Fibroblast of skin of right quadriceps (primary cell): ENCODE data around the gene HECTD1.
A peak's percentile ranks its signal among the peaks of the same experiment; 100 is the strongest.
"Not testable (repeated sequence)": the region's sequence is repeated elsewhere in the genome, so short reads cannot be mapped to it uniquely, and the experiment has no call there.

ENCODE experiments used
- DNase-seq: peaks from one replicate; pipeline ENCODE4 v3.0.0-alpha.2; 2013

The HECTD1 gene

DNA sequence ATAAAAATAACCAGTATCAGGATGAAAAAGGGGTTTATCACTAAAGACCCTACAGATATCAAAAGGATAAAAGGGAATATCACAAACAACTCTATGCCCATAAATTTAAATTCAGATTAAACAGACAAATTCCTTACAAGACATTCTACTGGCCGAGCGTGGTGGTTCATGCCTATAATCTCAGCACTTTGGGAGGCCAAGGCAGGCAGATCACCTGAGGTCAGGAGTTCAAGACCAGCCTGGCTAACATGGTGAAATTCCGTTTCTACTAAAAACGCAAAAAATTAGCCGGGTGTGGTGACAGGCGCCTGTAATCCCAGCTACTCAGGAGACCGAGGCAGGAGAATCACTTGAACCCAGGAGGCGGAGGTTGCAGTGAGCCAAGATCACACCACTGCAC lies 15.0 kb downstream of the HECTD1 start:
- DNase-seq: not testable (repeated sequence)

DNA sequence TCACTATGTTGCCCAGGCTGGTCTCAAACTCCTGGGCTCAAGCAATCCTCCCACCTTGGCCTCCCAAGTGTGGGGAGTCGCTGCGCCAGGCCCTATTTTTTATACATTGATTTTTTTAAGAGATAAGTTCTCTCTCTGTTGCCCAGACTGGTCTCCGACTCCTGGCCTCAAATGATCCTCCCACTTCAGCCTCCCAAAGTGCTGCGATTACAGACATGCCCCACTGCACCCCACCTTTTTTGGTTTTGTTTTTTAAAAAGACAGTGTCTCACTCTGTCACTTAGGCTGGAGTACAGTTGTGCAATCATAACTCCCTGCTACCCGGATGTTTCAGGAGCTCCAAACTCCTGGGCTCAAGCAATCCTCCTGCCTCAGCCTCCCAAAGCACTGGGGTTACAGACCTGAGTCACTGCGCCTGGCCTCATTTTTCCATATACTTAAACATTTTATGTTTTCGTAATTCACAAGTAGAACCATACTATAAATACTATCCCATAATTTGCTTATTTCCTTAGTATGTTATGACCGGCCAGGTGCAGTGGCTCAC lies 16.8 kb downstream of the HECTD1 start:
- DNase-seq: no peak

DNA sequence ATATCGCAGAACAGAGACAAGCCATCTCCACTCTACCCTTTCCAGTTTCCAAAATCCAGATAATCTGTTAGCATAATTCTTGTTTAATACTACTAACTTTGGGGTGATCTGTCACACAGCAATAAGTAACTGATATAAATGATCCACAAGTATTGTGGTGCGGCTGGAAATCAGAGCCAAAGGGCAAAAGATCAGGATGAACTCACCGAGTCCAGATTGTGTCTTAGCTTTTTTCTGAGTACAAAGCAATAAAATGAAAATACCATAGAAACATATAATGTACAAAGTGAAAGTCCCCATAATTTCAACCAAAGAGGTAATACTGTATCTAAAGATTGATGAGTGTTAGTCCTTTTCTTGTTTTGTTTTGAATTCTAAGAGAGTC lies 17.4 kb downstream of the HECTD1 start:
- DNase-seq: no peak

GRCh38 chr14:31189346-31190218 lies 18.0 kb downstream of the HECTD1 start:
- DNase-seq: no peak

DNA sequence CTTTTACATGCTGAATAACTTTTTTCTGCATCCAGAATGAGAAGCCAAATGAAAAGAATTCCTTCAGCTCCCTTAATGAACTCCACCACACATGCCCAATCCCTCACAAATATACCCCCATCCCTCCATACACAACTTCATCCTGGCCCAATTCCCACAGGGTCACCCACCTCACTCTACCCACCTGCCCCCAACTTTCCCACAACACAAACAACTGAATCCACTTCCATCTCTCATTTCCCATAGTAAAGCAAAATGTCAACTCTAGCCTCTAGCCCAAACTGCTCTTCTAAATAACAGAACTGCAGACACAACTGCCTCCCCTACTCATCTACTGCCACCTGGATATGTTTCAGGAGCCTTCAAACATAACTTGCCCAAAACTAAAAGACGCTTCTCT lies 18.8 kb downstream of the HECTD1 start:
- DNase-seq: no peak

DNA sequence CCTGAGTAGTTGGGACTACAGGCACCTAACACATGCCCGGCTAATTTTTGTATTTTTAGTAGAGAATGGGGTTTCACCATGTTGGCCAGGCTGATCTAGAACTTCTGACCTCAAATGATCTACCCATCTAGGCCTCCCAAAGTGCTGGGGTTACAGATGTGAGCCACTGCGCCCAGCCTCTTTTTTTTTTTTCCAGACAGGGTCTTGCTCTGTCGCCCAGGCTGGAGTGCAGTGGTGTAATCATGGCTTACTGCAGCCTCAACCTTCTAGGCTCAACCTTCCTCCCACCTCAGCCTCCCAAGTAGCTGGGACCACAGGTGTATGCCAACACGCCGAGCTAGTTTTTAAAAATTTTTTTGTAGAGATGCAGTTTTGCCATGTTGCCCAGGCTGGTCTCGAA lies 25.6 kb downstream of the HECTD1 start:
- not testable (repeated sequence) for DNase-seq

- DNase-seq: no peak
Measured at GRCh38 chr14:31181271-31181670, 26.3 kb downstream of the HECTD1 start.

DNA sequence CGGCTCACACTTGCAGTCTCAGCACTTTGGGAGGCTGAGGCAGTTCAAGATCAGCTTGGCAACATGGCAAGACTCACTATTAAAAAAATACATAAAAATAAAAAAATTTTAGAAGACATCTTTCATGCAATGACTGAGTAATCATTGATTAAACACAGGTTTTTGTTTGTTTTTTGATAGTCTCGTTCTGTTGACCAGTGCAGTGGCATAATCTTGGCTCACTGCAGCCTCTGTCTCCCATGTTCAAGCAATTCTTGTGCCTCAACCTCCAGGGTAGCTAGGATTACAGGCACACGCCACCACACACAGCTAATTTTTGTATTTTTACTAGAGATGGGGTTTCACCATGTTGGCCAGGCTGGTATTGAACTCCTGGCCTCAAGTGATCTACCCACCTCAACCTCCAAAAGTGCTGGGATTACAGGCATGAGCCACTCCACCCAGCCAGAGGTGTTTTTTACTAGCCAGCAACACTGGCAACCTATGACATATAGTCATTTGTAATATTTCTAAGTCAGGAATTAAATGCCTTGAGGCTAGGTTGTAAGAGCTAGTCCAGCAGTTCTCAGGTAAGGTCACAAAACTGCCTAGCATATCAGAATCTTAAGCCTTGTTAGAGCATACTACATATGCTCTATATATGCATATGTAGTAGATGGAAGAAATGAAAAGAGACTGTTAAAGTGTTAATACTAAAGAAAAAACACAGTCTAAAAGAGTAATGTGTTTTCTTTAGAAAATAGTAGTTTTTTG lies 27.1 kb downstream of the HECTD1 start:
- no peak for DNase-seq

- DNase-seq: no peak
Measured at GRCh38 chr14:31174433-31174832, 33.2 kb downstream of the HECTD1 start.

DNA sequence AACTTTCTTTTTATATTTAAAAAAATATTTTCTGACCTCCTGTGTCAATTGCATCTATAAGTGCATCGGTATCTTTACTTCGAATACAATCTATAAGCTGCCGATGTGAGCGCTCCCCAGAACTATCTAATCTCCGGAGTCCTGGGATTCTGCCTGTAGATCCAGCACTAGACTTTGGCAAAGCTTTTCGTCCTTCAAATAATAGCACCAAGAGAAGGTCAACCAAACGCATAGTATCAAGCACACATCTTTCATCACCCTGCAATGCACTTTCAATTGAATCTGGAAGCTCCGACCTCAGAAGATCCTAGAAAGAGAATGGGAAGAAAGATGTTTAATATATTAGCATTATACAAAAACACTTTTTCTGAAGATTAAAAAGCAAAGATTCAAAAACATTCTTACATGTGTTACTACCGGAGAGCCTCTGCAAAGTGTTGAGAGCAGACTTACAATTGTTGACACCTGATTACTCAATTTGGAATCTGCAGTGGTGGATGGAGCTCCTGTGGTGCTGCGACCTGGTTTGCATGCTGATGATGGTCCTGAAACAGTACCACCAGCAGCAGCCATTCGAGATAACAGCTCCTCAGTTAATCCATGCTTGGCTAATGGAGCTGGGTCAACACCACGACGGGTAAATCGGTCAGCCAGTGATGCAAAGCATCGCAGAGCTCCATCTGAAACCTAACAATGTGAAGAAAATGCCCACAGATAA lies 34.3 kb downstream of the HECTD1 start:
- no peak for DNase-seq

GRCh38 chr14:31172084-31172483 lies 35.5 kb downstream of the HECTD1 start:
- peak; percentile 21 for DNase-seq

DNA sequence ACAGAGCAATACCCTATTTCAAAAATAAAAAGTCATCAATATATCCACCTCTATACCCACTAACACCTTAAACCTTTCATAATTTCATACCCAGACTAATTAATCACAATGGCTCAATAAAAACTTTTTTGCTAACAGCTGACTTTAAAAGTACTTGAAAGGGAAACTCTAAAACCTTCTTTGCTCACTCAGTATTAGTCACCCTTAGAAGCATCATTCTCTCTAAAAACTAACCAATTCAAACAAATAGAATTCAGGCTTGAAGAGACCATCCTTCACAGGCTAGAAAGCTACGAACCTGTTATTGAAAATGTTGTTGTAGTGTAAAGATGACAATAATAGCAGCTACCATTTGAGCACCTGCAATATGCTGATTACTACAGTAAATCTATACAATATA lies 37.2 kb downstream of the HECTD1 start:
- no peak for DNase-seq

DNA sequence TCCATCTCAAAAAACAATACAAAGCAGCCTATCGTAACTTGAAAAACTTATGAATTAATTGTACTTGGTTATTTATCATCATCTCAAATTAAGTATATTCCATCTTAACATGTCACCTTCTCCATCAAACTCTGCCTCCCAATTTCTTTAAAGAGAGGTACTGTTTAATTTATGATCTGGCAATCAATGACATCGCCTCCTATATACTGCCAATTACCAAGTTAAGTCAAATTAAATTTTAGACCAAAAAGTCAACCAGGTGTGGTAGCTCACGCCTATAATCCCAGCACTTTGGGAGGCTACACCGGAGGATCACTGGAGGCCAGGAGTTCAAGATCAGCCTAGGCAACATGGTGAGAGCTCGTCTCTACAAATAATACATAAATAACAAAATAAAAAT lies 37.7 kb downstream of the HECTD1 start:
- DNase-seq: no peak

- DNase-seq: no peak
Measured at GRCh38 chr14:31167032-31167431, 40.6 kb downstream of the HECTD1 start.

DNA sequence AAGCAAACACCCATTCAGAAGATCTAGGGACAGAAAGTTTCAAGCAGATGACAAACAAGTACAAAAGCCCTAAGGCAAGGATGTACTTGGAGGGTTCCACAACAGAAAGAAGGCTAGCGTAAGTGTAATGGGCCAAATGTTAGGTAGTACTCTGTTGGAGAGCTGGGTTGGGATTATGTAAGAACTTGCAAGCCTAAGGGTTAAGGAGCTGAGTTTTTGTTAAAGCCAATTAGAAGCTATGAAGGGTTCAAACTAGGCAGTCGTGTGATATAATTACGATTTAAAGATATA lies 41.4 kb downstream of the HECTD1 start:
- DNase-seq: no peak

DNA sequence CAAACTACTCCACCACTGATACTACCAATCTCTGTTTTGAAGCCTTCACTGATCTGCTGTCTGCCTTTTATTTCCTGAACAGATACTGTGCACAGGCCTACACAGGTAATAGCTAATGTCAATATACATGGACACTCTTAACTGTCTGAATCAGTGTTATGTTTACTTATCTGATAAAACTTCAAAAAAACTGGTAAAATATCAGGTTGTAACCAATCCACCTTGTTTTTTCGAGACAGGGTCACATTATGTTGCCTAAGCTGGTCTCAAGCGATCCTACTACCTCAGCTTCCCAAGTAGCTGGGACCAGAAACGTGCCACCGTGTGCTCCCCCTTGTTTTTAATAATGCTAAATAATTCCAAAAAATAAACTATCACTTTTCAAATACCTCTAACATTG lies 43.5 kb downstream of the HECTD1 start:
- no peak for DNase-seq

DNA sequence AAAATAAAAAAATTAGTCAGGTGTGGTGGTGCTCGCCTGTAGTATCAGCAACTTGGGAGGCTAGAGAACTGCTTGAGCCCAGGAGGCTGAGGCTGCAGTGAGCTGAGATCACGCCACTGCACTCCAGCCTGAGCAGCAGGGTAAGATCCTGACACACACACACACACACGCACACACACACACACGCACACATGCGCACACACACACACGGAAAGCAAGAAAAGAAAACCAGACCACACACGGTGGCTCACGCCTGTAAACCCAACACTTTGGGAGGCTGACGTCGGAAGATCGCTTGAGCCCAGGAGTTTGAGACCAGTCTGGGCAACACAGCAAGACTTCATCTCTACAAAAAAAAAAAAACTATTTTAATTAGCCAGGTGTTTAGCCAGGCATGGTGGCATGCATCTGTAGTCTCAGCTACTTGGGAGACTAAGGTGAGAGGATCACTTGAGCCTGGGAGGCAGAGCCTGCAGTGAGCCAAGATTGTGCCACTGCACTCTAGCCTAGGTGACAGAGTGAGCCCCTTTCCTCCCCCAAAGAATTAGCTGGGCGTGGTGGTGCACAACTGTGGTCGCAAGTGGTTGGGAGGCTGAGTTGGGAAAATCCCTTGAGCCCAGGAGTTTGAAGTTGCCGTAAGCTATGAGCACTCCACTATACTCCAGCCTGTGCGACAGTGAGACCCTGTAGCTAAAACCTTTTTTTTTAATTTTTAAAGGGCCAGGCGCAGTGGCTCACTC lies 44.5 kb downstream of the HECTD1 start:
- DNase-seq: no peak

GRCh38 chr14:31161274-31161673 lies 46.3 kb downstream of the HECTD1 start:
- DNase-seq: no peak

GRCh38 chr14:31159682-31160296 lies 47.8 kb downstream of the HECTD1 start:
- DNase-seq: peak; percentile 13

GRCh38 chr14:31154956-31155355 lies 52.6 kb downstream of the HECTD1 start:
- DNase-seq: no peak

- no peak for DNase-seq
Measured at GRCh38 chr14:31142455-31143087, 65.0 kb downstream of the HECTD1 start.

- no peak for DNase-seq
Measured at GRCh38 chr14:31139301-31139847, 68.2 kb downstream of the HECTD1 start.
